Activated CD8-positive, alpha-beta T cell treated with anti-CD3 and anti-CD28 coated beads for 36 hours (primary cell): ENCODE data around the gene SLC4A1. TPM values are rescaled to one million over a fixed set of nuclear protein-coding genes. Genes with fewer than 3 reads are reported as not detected.

ENCODE experiments used
- ATAC-seq: fragments of 200-7000 bp; cut with Tn5 transposase; one replicate; pipeline ENCODE4 v1.10.0; 2021; ENCODE audit warnings: mild to moderate bottlenecking, moderate library complexity
- CTCF ChIA-PET: fragments of 350-600 bp; sonication (Branson Sonifier 250); formaldehyde crosslinking; loops from one replicate; lab custom pipeline; 2021; ENCODE audit warnings: antibody characterized with exemption; lab: Charles Lee
- POLR2A ChIA-PET: fragments of 350-600 bp; sonication (Branson Sonifier 250); formaldehyde crosslinking; loops from one replicate; lab custom pipeline; 2021; ENCODE audit warnings: antibody characterized with exemption; lab: Charles Lee
- DNase-seq: peaks from one replicate; pipeline ENCODE4 v3.0.0-alpha.2; 2020
- H3K27ac Mint-ChIP-seq: one replicate; pipeline ENCODE4 v1.8.0; 2021; ENCODE audit warnings: mild to moderate bottlenecking, mixed read lengths
- H3K27me3 Mint-ChIP-seq: one replicate; pipeline ENCODE4 v1.8.0; 2021; ENCODE audit warnings: mixed read lengths
- H3K36me3 Mint-ChIP-seq: one replicate; pipeline ENCODE4 v1.8.0; 2021; ENCODE audit warnings: low read depth, mixed read lengths
- H3K4me1 Mint-ChIP-seq: one replicate; pipeline ENCODE4 v1.8.0; 2021; ENCODE audit warnings: low read depth, mixed read lengths
- H3K4me3 Mint-ChIP-seq: one replicate; pipeline ENCODE4 v1.8.0; 2021; ENCODE audit warnings: mild to moderate bottlenecking, moderate library complexity, mixed read lengths
- H3K9me3 Mint-ChIP-seq: one replicate; pipeline ENCODE4 v1.8.0; 2021; ENCODE audit warnings: mixed read lengths
- intact Hi-C: fragments of 100-400 bp; cut with micrococcal nuclease; formaldehyde crosslinking; loops from one replicate; pipeline ENCODE4 v1.10.0; 2022
- total RNA-seq, 2 experiments: library from RNA; stranded (reverse); gene quantifications; one replicate each; pipeline ENCODE4 v1.2.3, GENCODE V29; 2021
- TF ChIP-seq, protein P1 (sequence below): fragments of 200-600 bp; IDR thresholded peaks from one replicate; pipeline ENCODE4 v1.8.0; 2022; ENCODE audit warnings: antibody characterized with exemption, mild to moderate bottlenecking

SLC4A1 gene
- total RNA-seq, 2 experiments from 2014 or later, result not detected

DNA sequence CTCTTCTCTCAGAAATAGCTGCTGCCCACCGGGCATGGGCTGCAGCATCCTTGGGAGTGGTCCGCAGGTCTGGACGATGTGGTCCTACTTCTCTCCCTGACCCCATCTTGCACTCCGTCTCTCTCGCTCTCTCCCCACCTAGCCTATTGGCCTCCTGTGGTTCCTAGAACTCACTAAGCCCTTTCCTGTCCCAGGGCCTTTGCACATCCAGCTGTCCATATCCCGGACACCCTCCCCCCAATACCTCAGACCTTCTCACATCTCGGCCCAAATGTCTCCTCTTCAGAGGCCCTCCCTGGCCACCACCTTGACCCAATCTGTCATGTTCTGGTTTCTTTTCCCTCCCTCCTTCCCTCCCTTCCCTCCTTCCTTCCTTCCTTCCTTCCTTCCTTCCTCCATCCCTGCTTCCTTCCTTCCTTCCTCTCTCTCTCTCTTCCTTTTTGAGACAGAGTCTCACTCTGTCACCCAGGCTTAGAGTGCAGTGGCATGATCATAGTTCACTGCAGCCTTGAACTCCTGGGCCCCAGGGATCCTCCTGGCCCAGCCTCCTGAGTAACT is 4.5 kb downstream of the SLC4A1 start:
- Mint-ChIP-seq H3K9me3 (no peaks in the 10 kb centered on the region), H3K36me3 (no peaks in the 10 kb centered on the region), H3K4me1 (no peaks in the 10 kb centered on the region), H3K27ac (no peak overlapping the region), H3K4me3 (no peak overlapping the region), H3K27me3 (no peaks in the 10 kb centered on the region)
- TF ChIP-seq, protein P1, sequence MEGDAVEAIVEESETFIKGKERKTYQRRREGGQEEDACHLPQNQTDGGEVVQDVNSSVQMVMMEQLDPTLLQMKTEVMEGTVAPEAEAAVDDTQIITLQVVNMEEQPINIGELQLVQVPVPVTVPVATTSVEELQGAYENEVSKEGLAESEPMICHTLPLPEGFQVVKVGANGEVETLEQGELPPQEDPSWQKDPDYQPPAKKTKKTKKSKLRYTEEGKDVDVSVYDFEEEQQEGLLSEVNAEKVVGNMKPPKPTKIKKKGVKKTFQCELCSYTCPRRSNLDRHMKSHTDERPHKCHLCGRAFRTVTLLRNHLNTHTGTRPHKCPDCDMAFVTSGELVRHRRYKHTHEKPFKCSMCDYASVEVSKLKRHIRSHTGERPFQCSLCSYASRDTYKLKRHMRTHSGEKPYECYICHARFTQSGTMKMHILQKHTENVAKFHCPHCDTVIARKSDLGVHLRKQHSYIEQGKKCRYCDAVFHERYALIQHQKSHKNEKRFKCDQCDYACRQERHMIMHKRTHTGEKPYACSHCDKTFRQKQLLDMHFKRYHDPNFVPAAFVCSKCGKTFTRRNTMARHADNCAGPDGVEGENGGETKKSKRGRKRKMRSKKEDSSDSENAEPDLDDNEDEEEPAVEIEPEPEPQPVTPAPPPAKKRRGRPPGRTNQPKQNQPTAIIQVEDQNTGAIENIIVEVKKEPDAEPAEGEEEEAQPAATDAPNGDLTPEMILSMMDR, result no peak
- intact Hi-C loops, result no loop called here
- ATAC-seq (no peak), DNase-seq (no peak)
- CTCF ChIA-PET, result interaction anchor here (1.8 kb wide), 1 partner anchor 53 kb away, joined by 4 read pairs; no protein-coding TSS in a partner anchor
- POLR2A ChIA-PET, result interaction anchor here (0.5 kb wide), 1 partner anchor 57 kb away, joined by 3 read pairs; no protein-coding TSS in a partner anchor

DNA sequence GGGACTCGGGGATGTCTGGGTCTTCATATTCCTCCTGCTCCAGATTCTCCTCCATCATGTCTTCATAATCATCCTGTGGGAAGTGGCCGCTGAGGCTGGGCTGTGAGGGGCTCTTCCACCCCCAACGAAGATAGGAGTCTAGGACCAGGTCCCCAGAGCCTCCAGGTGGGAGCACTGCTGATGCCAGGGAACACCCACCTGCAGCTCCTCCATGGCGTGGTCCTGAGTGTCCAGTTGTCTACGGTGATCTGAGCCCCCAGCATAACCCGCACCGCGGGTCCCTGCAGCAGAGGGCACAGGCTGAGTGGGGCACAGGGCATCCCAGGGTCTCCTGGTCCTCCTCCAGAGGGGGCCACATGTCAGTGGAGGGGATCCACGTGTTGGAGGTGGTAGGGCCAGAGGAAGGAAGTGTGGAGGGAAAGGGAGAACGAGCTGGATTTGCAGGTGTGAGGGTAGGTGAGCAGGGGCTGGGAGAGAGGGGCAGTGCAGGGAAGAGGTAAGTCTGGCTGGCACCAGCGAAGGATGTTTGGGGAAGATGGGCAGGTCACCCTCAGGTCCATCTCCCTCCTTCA is 5.2 kb downstream of the SLC4A1 start:
- no peak for DNase-seq
- intact Hi-C loops, result no loop called here
- ATAC-seq, result no peak
- H3K36me3 Mint-ChIP-seq, result no peaks in the 10 kb centered on the region
- H3K9me3 Mint-ChIP-seq, result no peaks in the 10 kb centered on the region
- CTCF ChIA-PET, result interaction anchor here (1.8 kb wide), 1 partner anchor 53 kb away, joined by 4 read pairs; no protein-coding TSS in a partner anchor
- POLR2A ChIA-PET, result interaction anchor here (0.5 kb wide), 2 partner anchors 56 to 282 kb away, joined by 3 to 4 read pairs; no protein-coding TSS in a partner anchor
- no peak overlapping the region for H3K27ac Mint-ChIP-seq
- no peaks in the 10 kb centered on the region for H3K4me1 Mint-ChIP-seq
- no peak overlapping the region for H3K4me3 Mint-ChIP-seq
- no peaks in the 10 kb centered on the region for H3K27me3 Mint-ChIP-seq
- TF ChIP-seq, protein P1, result no peak

DNA sequence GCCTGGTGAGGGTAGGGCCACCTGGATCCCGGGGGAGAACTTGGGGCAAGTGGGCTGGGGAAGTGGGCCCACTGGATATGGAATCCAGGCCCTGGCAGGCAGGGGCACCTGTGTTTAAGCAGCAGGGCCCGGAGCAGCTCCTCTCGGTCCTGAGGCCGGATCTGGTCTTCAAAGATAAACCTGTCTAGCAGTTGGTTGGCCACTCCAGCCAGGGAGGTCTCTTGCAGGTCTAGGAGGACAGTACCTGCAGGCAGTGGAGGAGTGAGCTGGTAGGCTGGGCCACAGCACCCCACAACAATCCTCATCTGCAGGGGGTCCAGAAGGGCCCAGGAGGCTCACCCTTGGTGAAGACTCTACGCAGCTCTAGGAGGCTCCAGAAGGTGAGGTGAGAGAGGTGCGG is 7.6 kb downstream of the SLC4A1 start:
- CTCF ChIA-PET, result no interaction called here
- no peak overlapping the region for H3K4me3 Mint-ChIP-seq
- TF ChIP-seq, protein P1, result no peak
- intact Hi-C loops, result no loop called here
- no peaks in the 10 kb centered on the region for H3K36me3 Mint-ChIP-seq
- POLR2A ChIA-PET, result interaction anchor here (1.0 kb wide), 1 partner anchor 43 kb away, joined by 3 read pairs; no protein-coding TSS in a partner anchor
- ATAC-seq (no peak), DNase-seq (no peak)
- no peaks in the 10 kb centered on the region for H3K9me3 Mint-ChIP-seq
- no peak overlapping the region for H3K27ac Mint-ChIP-seq
- no peaks in the 10 kb centered on the region for H3K27me3 Mint-ChIP-seq
- no peaks in the 10 kb centered on the region for H3K4me1 Mint-ChIP-seq

DNA sequence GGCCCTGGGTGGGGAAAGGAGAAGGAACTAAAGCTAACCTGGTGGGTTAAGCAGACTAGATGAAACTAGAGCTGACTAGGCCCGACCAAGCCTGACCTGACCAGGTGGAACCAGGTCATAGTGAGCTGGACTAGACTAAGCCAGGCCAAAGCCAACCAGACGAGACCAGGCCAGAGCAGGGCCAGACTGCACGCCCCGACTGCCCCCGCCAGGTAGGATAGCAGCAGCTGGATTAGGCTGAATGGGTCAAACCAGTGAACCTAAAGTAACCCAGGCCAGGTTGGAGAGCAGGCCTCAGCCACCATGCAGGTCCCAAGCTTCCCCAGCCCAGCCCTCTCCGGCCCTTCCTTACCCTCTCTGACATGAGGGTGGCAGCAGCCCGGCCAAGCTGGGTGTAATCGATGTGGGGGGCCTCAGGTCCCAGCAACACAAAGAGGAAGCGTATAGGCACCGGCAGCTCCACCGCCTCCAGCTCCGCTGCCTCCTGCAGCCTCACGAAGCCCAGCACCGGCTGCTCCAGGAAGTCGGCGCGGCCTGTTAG is 9.1 kb downstream of the SLC4A1 start:
- TF ChIP-seq, protein P1, result no peak
- no peak for DNase-seq
- Mint-ChIP-seq H3K4me1 (no peaks in the 10 kb centered on the region), H3K4me3 (no peak overlapping the region), H3K27me3 (no peaks in the 10 kb centered on the region), H3K27ac (no peak overlapping the region), H3K9me3 (no peaks in the 10 kb centered on the region), H3K36me3 (no peaks in the 10 kb centered on the region)
- intact Hi-C loops, result no loop called here
- no peak for ATAC-seq
- ChIA-PET CTCF (interaction anchor here (1.6 kb wide), 1 partner anchor 49 kb away, joined by 3 read pairs; no protein-coding TSS in a partner anchor), POLR2A (interaction anchor here (0.5 to 0.7 kb wide), 2 partner anchors 10 to 882 kb away, joined by 3 read pairs; no protein-coding TSS in a partner anchor)
